Kidney epithelial cell (primary cell): ENCODE results near the gene NAT10. TPM values are rescaled to one million over a fixed set of nuclear protein-coding genes. Genes with fewer than 3 reads are reported as not detected.

Experiments
- DNase-seq: peaks from one replicate; pipeline ENCODE4 v3.0.0-alpha.2; 2010; ENCODE audit warnings: low read depth
- H3K27me3 ChIP-seq: 2 replicates; pipeline ENCODE4 v1.6.0; 2011; ENCODE audit warnings: low read length; ENCODE audit not compliant: control insufficient read depth, insufficient read depth
- H3K36me3 ChIP-seq: 2 replicates; pipeline ENCODE4 v1.5.1; 2011; ENCODE audit warnings: low read length; ENCODE audit not compliant: control insufficient read depth, insufficient read depth
- H3K4me3 ChIP-seq: 2 replicates; pipeline ENCODE4 v1.5.1; 2011; ENCODE audit warnings: low read depth, mild to moderate bottlenecking, control low read depth, low read length
- CTCF ChIP-seq: IDR thresholded peaks from 2 replicates; pipeline ENCODE4 v1.5.1; 2011; ENCODE audit warnings: mild to moderate bottlenecking, moderate library complexity, low read length, control low read depth, inconsistent platforms; ENCODE audit not compliant: insufficient read depth, poor library complexity, severe bottlenecking
- total RNA-seq: library from RNA; depleted of rRNA; stranded (reverse); fragments of >200 nt; gene quantifications from 2 replicates; pipeline ENCODE4 v1.2.3, GENCODE V29; 2015

The NAT10 gene
- total RNA-seq, 1 donor from 2014 or later: 21.7 TPM

DNA sequence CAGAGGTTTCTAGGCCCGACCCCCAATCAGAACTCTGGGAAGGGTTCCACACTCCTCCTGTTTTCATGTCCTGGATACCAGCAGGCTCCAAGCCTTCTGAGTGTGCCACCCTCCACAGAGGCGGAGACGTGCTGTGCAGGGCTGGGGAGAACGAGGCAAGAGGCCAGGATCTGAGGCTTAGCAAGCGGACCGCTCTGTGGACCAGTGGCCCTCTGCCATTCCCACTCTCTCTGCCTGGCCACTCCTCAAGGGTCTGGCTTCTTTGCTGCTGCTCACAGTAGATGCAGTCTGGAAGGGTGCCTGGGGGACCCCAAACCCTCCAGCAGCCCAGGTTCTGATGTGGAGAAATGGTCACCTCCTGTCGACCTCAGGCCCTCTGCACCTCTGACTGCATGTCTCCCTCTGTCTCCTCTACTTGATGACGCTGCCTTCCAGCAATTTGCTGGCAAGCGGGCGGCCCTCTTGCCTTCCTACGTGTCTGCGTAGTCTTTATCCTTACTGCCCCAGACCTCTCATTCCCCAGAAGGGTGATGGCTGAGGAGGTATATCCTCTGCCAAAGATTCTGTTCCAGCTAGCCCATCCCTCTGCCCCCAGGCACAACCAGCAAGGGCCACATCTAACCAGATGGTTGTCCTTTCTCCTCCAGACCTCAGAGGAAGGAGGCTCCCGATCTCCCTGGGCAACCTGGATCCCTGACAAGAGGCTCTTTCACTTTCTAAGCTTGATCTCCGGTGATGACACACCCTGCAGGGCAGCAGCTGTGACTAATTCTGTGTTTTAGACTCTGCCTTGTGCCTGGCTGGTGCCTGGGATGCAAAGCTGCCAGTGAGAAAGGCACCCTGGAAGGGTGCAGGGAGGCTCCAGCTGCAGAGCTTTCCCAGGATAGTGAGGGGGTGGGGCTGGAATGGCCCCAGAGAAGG lies 87.3 kb downstream of the NAT10 start:
- Histone ChIP-seq H3K36me3 (no peaks in the 10 kb centered on the region), H3K4me3 (no peak overlapping the region), H3K27me3 (no peaks in the 10 kb centered on the region)
- peak; percentile 71 for DNase-seq
- TF ChIP-seq CTCF: no peak

- DNase-seq: no peak
- Histone ChIP-seq H3K4me3 (no peak overlapping the region), H3K27me3 (no peaks in the 10 kb centered on the region), H3K36me3 (no peaks in the 10 kb centered on the region)
- no peak for TF ChIP-seq CTCF
Observed at GRCh38 chr11:34194576-34195335, 89.3 kb downstream of the NAT10 start.

Other genes with a start within 250 kb of the NAT10 start
- gene LMO2, start 213.6 kb upstream of the NAT10 start, total RNA-seq: 0.82 and 2.5 TPM in 2 replicates
- gene CAPRIN1, start 53.9 kb upstream of the NAT10 start, total RNA-seq: 191 and 213 TPM in 2 replicates